ENCODE measurements around the gene PPP2R5C.

- no peak for TF ChIP-seq CTCF (IDR thresholded peaks at IDR 0.05; ENCODE audit: poor library complexity, severe bottlenecking)
- TF ChIP-seq EP300 (conservative IDR thresholded peaks at IDR 0.05; ENCODE audit: poor library complexity, severe bottlenecking) = no peak
- TF ChIP-seq POLR2AphosphoS5 (IDR thresholded peaks at IDR 0.05) = no peak
- TF ChIP-seq EZH2 (IDR thresholded peaks at IDR 0.05; ENCODE audit: borderline replicate concordance, insufficient read depth, low read length, poor library complexity, severe bottlenecking) = no peak
- no peak for TF ChIP-seq REST (IDR thresholded peaks at IDR 0.05; ENCODE audit: borderline replicate concordance)
- TF ChIP-seq RAD21 (conservative IDR thresholded peaks at IDR 0.05) = no peak
These were observed 173.2 kb downstream of the PPP2R5C start for GRCh38 chr14:101934601-101935150.
